Smooth muscle cell (in vitro differentiated cells): ENCODE measurements around the gene ZFYVE28. TPM values are rescaled to one million over a fixed set of nuclear protein-coding genes. Genes with fewer than 3 reads are reported as not detected.

Source experiments
- DNase-seq: peaks from one replicate; lab custom pipeline; 2025; ENCODE audit not compliant: unreplicated experiment; lab: John Stamatoyannopoulos, UW
- H2AFZ ChIP-seq: fragments of 200-600 bp; sonication (generic); 2 replicates; pipeline ENCODE4 v1.6.0; 2016; ENCODE audit warnings: antibody characterized with exemption, low read depth, mild to moderate bottlenecking
- H3F3A ChIP-seq: fragments of 200-600 bp; sonication (generic); 2 replicates; pipeline ENCODE4 v1.6.0; 2017; ENCODE audit warnings: antibody characterized with exemption, low read depth
- H3K27ac ChIP-seq: fragments of 200-600 bp; sonication (generic); 2 replicates; pipeline ENCODE4 v1.5.1; 2016; ENCODE audit warnings: low read depth, mild to moderate bottlenecking
- H3K27me3 ChIP-seq: fragments of 200-600 bp; sonication (generic); 2 replicates; pipeline ENCODE4 v1.6.1; 2016; ENCODE audit warnings: low read depth, mild to moderate bottlenecking
- H3K36me3 ChIP-seq: fragments of 200-600 bp; sonication (generic); 2 replicates; pipeline ENCODE4 v1.5.1; 2016; ENCODE audit warnings: low read depth
- H3K4me1 ChIP-seq: fragments of 200-600 bp; sonication (generic); 2 replicates; pipeline ENCODE4 v1.5.1; 2016; ENCODE audit warnings: low read depth
- H3K4me2 ChIP-seq: fragments of 200-600 bp; sonication (generic); 2 replicates; pipeline ENCODE4 v1.6.0; 2016; ENCODE audit warnings: mild to moderate bottlenecking
- H3K4me3 ChIP-seq: fragments of 200-600 bp; sonication (generic); 2 replicates; pipeline ENCODE4 v1.5.1; 2016; ENCODE audit warnings: mild to moderate bottlenecking
- H3K79me2 ChIP-seq: fragments of 200-600 bp; sonication (generic); 2 replicates; pipeline ENCODE4 v1.6.0; 2016; ENCODE audit warnings: low read depth, mild to moderate bottlenecking
- H3K9ac ChIP-seq: fragments of 200-600 bp; sonication (generic); 2 replicates; pipeline ENCODE4 v1.6.0; 2016; ENCODE audit warnings: low read depth
- H3K9me3 ChIP-seq: fragments of 200-600 bp; sonication (generic); replicated peaks from 2 replicates; pipeline ENCODE4 v1.5.1; 2016; ENCODE audit warnings: low read depth
- H4K20me1 ChIP-seq: fragments of 200-600 bp; sonication (generic); 2 replicates; pipeline ENCODE4 v1.6.0; 2016; ENCODE audit warnings: low read depth
- WGBS: methylation state at CpG from one replicate; pipeline ENCODE4 v1.1.7; 2016; ENCODE audit warnings: low lambda C conversion rate; 5-methylcytosine and 5-hydroxymethylcytosine counted together
- polyA plus RNA-seq: library from polyadenylated mRNA; unstranded; fragments of >200 nt; fragmentation: Nextera tagmentation; extraction: Ambion mirVana; gene quantifications from 2 replicates; pipeline ENCODE4 v1.2.1, GENCODE V29; 2016
- total RNA-seq: library from RNA; depleted of rRNA; stranded (reverse); fragments of >200 nt; gene quantifications from 2 replicates; pipeline ENCODE4 v1.2.3, GENCODE V29; 2014
- TF ChIP-seq, protein P1 (sequence below): fragments of 200-600 bp; sonication (generic); IDR thresholded peaks from 2 replicates; pipeline ENCODE4 v1.5.1; 2017; ENCODE audit warnings: borderline replicate concordance, mild to moderate bottlenecking, antibody characterized with exemption; ENCODE audit not compliant: insufficient read depth, poor library complexity, severe bottlenecking

ZFYVE28 gene
- total and polyA plus RNA-seq, 2 experiments from 2014 or later, result 0.22 TPM; not detected in 1

DNA sequence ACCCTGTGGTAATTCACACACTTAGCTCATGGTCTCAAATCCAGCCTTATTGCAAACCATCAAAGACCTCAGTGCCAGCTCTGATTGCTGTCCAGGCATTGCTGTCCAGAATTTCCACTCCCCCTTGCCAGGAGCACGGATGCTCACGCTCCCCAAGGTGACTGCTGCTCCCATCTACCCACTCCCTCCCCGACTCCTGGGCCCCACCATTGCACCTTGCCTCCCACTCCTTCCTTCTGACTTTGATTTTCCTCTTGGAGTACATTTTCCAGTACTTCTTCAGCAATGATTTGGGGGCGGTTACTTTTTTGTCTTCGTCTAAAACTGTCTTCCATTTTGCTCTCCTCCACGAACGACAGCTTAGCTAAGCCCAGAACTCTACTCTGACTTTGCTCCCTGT, 11.5 kb downstream of the ZFYVE28 start:
- peaks cover 9% of the 10 kb centered on the region for H3K27me3 ChIP-seq
- WGBS, result 79% methylated on average over 7 of the region's 7 CpGs
- DNase-seq, result no peak
- H3K9ac ChIP-seq, result no peak overlapping the region
- no peaks in the 10 kb centered on the region for H3F3A ChIP-seq
- H4K20me1 ChIP-seq, result no peaks in the 10 kb centered on the region
- H3K4me3 ChIP-seq, result no peak overlapping the region
- H2AFZ ChIP-seq, result no peak overlapping the region
- no peaks in the 10 kb centered on the region for H3K79me2 ChIP-seq
- peaks cover 7% of the 10 kb centered on the region for H3K4me1 ChIP-seq
- no peaks in the 10 kb centered on the region for H3K36me3 ChIP-seq
- no peak overlapping the region for H3K27ac ChIP-seq
- TF ChIP-seq, protein P1, sequence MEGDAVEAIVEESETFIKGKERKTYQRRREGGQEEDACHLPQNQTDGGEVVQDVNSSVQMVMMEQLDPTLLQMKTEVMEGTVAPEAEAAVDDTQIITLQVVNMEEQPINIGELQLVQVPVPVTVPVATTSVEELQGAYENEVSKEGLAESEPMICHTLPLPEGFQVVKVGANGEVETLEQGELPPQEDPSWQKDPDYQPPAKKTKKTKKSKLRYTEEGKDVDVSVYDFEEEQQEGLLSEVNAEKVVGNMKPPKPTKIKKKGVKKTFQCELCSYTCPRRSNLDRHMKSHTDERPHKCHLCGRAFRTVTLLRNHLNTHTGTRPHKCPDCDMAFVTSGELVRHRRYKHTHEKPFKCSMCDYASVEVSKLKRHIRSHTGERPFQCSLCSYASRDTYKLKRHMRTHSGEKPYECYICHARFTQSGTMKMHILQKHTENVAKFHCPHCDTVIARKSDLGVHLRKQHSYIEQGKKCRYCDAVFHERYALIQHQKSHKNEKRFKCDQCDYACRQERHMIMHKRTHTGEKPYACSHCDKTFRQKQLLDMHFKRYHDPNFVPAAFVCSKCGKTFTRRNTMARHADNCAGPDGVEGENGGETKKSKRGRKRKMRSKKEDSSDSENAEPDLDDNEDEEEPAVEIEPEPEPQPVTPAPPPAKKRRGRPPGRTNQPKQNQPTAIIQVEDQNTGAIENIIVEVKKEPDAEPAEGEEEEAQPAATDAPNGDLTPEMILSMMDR, result no peak
- no peaks in the 10 kb centered on the region for H3K9me3 ChIP-seq
- no peak overlapping the region for H3K4me2 ChIP-seq

DNA sequence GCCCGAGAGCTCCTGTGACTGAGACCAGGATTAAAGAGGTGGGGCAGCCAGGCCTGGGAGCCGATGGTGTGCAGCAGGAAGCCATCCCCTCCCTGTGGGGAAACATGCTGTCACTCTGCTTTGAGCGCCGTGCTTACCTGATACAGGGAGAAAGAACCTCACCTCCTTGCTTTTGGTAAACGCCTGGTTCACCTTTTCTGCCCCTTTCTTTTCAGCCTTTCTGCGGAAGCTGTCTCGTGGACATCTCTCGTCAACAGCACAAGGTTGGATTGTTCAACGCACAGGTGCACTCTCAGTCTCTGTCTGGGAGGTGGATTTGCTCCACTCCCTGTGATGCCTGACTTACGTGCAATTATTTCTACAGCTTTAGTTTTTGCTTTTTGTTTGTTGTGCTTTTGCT, 12.0 kb downstream of the ZFYVE28 start:
- Histone ChIP-seq H3K9me3 (no peaks in the 10 kb centered on the region), H3K27me3 (peaks cover 9% of the 10 kb centered on the region), H3K79me2 (no peaks in the 10 kb centered on the region), H3K4me2 (no peak overlapping the region), H4K20me1 (no peaks in the 10 kb centered on the region), H3F3A (no peaks in the 10 kb centered on the region), H3K4me3 (no peak overlapping the region), H3K4me1 (peaks cover 7% of the 10 kb centered on the region), H3K36me3 (no peaks in the 10 kb centered on the region), H3K9ac (no peak overlapping the region), H2AFZ (no peak overlapping the region), H3K27ac (no peak overlapping the region)
- DNase-seq, result no peak
- TF ChIP-seq, protein P1, result no peak
- WGBS, result 84% methylated on average over 10 of the region's 10 CpGs

DNA sequence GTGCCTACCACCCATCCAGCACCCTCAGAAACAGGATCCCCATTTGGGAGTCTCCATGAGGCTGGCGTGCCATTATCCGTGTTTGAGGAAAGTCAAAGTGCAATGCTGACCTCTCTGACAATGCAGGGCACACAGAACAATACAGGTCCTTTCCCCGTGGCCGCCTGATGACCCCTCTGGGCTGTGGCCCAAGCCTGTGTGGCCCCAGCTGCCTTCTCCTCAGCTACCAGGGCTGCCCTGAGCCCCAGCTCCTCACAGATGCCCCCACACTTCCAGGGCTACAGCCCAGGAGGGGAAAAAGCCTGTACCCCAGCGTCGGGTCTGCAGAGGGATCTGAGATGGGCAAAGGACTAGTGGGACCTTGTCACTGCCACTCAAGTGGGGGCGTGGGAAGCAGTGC, 15.5 kb downstream of the ZFYVE28 start:
- Histone ChIP-seq H3K9ac (no peak overlapping the region), H3K9me3 (no peaks in the 10 kb centered on the region), H4K20me1 (no peaks in the 10 kb centered on the region), H3K79me2 (no peaks in the 10 kb centered on the region), H3K4me2 (peak overlapping the region; percentile 82), H3K27ac (no peak overlapping the region), H2AFZ (no peak overlapping the region), H3F3A (no peaks in the 10 kb centered on the region), H3K36me3 (no peaks in the 10 kb centered on the region), H3K4me3 (no peak overlapping the region), H3K4me1 (peaks cover 7% of the 10 kb centered on the region), H3K27me3 (peaks cover 9% of the 10 kb centered on the region)
- 89% methylated on average over 7 of the region's 7 CpGs for WGBS
- no peak for DNase-seq
- TF ChIP-seq, protein P1, result no peak

DNA sequence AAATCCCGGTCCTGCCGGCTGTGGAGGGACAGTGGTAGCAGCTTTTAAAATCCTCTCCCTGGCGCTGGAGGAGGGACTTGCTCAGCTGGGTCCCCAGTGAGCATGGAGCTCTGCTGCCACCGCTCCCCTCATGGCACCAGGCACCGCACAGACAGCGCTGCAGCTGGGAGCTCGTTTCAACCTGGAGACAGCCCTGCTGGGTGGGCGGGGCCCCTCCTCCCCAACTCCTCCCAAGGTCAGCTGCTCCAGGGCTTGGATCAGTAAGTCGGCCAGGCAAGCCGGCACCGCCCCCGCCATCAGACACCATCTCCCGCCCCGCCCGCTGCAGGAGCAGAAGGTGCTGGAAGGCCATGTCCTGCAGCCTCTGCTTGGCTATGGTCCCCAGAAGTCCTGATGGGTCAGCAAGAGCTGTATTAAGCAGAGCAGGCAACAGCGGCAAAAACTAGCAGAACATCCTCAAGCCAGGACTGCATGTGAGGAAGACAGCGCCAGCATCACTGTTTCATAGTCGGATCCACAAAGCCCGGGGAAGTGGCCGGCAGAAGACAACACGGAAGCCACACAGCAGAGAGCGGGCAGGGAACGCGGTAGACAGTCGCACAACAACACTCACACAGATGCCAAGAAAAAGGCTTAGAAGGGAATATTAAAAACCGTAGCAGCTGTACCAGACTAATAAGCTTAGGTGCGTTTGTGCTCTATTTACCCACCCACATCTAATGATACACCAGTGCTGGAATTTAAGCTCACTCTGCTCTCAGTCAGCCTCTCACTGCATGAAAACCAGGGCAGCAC, 16.2 kb downstream of the ZFYVE28 start:
- no peak overlapping the region for H3K27ac ChIP-seq
- H3F3A ChIP-seq, result no peaks in the 10 kb centered on the region
- no peaks in the 10 kb centered on the region for H3K36me3 ChIP-seq
- H2AFZ ChIP-seq, result peak overlapping the region; percentile 59
- peaks cover 8% of the 10 kb centered on the region for H3K27me3 ChIP-seq
- no peaks in the 10 kb centered on the region for H4K20me1 ChIP-seq
- WGBS, result 8% methylated on average over 27 of the region's 27 CpGs
- peak; percentile 45 for DNase-seq
- peak overlapping the region; percentile 82 for H3K4me2 ChIP-seq
- H3K4me1 ChIP-seq, result peaks cover 7% of the 10 kb centered on the region
- no peak overlapping the region for H3K9ac ChIP-seq
- H3K79me2 ChIP-seq, result no peaks in the 10 kb centered on the region
- peak overlapping the region; percentile 42 for H3K4me3 ChIP-seq
- TF ChIP-seq, protein P1, result no peak
- no peaks in the 10 kb centered on the region for H3K9me3 ChIP-seq
